ENCODE results near the gene ZNF217.
"Not testable (repeated sequence)": the region's sequence is repeated elsewhere in the genome, so short reads cannot be mapped to it uniquely, and the experiment has no call there.

The ZNF217 gene

GRCh38 chr20:53626584-53626983, 32.9 kb upstream of the ZNF217 start:
- no peak for DNase-seq
- Histone ChIP-seq H3K27me3 (ENCODE audit: insufficient read depth, low read depth, severe bottlenecking) (no peaks in the 10 kb centered on the region), H3K4me3 (ENCODE audit: low read depth, low read length) (no peak overlapping the region), H3K9me3 (ENCODE audit: severe bottlenecking) (no peaks in the 10 kb centered on the region), H3K27ac (no peak overlapping the region), H3K36me3 (no peaks in the 10 kb centered on the region)
- no peak for TF ChIP-seq CTCF (IDR thresholded peaks at IDR 0.05; ENCODE audit: low read depth, low read length)

DNA sequence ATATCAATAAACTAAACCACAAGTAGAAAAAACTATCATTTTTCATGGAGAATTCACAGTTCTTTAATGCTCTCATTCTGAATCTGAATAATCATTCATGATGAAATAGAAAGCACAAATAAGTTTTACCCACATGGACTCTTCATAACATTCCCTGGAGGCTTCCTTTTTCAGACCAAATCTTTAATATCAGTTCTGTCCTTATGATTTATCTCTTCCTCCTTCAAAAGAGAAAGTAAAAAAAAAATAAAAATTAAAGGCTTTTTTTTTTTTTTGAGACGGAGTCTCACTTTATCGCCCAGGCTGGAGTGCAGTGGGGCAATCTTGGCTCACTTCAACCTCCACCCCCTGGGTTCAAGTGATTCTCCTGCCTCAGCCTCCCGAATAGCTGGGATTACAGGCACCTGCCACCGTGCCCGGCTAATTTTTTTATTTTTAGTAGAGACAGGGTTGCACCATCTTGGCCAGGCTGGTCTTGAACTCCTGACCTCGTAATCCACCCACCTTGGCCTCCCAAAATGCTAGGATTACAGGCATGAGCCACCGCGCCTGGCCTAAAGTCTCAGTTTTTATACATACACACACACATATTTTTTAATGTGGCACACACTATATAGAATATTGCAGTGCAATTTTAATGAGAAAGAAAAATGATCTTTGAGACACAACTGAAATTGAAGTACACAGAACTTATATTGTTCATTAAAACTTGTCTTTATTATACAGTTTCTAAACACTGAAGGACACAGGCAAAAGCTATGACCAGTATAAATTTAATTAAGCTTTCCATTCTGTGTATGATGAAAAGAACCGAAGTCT, 31.9 kb upstream of the ZNF217 start:
- TF ChIP-seq CTCF (IDR thresholded peaks at IDR 0.05; ENCODE audit: low read depth, low read length): no peak
- H3K4me3 ChIP-seq (ENCODE audit: low read depth, low read length): no peak overlapping the region
- no peaks in the 10 kb centered on the region for H3K9me3 ChIP-seq (ENCODE audit: severe bottlenecking)
- H3K36me3 ChIP-seq: no peaks in the 10 kb centered on the region
- no peak overlapping the region for H3K27ac ChIP-seq
- DNase-seq: no peak
- no peaks in the 10 kb centered on the region for H3K27me3 ChIP-seq (ENCODE audit: insufficient read depth, low read depth, severe bottlenecking)

- H3K27me3 ChIP-seq (ENCODE audit: insufficient read depth, low read depth, severe bottlenecking); H3K36me3 ChIP-seq; H3K27ac ChIP-seq; H3K4me3 ChIP-seq (ENCODE audit: low read depth, low read length); DNase-seq; H3K9me3 ChIP-seq (ENCODE audit: severe bottlenecking): not testable (repeated sequence)
Measured at GRCh38 chr20:53624927-53625250, 31.2 kb upstream of the ZNF217 start.

DNA sequence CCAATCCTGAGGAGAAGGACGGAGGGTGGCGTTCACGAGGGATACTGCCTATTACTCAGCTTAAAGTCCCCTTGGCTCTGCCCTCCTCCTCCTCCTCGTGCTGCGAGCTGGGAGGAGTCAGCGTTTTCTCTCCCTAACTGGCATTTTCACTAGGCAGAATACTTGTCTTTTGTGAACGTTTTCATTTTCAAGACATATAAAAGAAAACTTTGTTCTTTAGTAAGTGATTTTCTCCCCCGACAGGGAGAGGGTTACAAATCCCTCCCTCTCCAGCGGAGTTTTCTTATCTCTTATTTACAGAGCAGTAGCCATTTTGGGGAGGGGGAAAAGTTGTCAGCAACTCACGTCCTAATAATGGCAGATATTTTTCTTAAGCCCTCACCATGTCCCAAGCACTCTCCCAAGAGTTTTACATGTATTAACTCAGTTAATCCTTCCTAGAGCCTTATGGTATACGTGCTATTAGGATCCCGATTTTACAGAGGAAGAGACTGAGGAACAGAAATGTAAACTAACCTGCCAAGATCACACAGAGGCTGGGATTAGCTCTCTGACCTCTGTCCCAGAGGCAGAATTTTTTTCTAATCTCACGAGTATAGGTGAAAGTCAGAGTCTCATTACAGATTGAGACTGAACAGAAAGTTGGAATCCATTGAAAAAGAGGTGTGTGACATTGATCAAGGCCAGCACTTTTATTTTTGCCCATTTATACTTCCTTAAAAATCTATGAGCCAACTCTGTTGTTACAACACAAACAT, 30.0 kb upstream of the ZNF217 start:
- no peaks in the 10 kb centered on the region for H3K27me3 ChIP-seq (ENCODE audit: insufficient read depth, low read depth, severe bottlenecking)
- TF ChIP-seq CTCF (IDR thresholded peaks at IDR 0.05; ENCODE audit: low read depth, low read length): no peak
- DNase-seq: peak; percentile 66
- no peaks in the 10 kb centered on the region for H3K36me3 ChIP-seq
- peak overlapping the region; percentile 89 for H3K27ac ChIP-seq
- peak overlapping the region; percentile 72 for H3K4me3 ChIP-seq (ENCODE audit: low read depth, low read length)
- no peaks in the 10 kb centered on the region for H3K9me3 ChIP-seq (ENCODE audit: severe bottlenecking)

- Histone ChIP-seq H3K27me3 (ENCODE audit: insufficient read depth, low read depth, severe bottlenecking) (no peaks in the 10 kb centered on the region), H3K36me3 (no peaks in the 10 kb centered on the region), H3K4me3 (ENCODE audit: low read depth, low read length) (peak overlapping the region; percentile 72), H3K27ac (peak overlapping the region; percentile 89), H3K9me3 (ENCODE audit: severe bottlenecking) (no peaks in the 10 kb centered on the region)
- no peak for TF ChIP-seq CTCF (IDR thresholded peaks at IDR 0.05; ENCODE audit: low read depth, low read length)
- DNase-seq: no peak
Measured at GRCh38 chr20:53623134-53623453, 29.5 kb upstream of the ZNF217 start.

DNA sequence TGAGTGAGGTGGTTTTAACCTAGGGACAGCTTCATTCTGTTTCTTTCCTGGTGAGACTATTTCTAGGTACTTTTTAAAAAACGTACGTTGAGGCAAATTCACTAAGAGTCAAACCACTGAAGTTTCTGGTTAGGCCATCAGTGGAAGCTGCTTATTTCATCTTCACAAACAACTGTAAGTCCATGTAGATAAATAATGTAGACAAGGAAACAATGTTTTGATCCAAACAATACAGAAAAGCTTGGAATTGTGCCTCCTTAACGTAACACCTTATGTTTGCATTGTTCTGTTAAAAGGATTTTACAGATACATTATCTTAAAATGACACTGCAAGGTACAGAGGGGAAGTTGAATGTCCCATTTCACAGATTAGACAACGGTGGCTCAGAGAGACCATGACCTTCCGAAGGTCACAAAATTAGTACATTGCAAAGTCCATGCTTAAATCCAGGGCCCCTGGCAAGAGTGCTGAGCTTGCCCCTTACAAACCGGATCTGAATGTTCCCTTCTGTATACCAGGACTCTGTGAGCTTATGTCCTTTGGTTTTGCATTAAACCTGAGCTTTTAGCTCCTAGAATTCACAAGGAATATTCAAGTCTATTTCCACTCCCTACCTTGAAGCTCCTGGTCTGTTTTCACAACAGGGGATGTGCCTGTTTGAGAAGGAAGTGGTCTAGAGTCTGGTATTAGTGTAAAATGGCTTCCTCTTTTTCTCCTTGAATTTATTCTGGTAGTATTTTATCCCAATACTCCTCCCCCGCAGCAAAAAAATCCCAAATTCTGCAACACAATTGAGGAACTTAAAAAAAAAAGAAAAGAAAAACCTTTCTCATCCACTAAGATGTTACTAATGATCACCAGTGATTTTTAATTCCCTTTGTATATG, 28.9 kb upstream of the ZNF217 start:
- no peak for DNase-seq
- Histone ChIP-seq H3K27me3 (ENCODE audit: insufficient read depth, low read depth, severe bottlenecking) (no peaks in the 10 kb centered on the region), H3K9me3 (ENCODE audit: severe bottlenecking) (no peaks in the 10 kb centered on the region), H3K27ac (peak overlapping the region; percentile 89), H3K36me3 (no peaks in the 10 kb centered on the region), H3K4me3 (ENCODE audit: low read depth, low read length) (no peak overlapping the region; the same call in 1 of the 2 replicates)
- TF ChIP-seq CTCF (IDR thresholded peaks at IDR 0.05; ENCODE audit: low read depth, low read length): no peak

Measured in WERI-Rb-1 (cell line).